SK-N-SH (cell line): ENCODE results near the gene HDLBP. TPM values are rescaled to one million over a fixed set of nuclear protein-coding genes. Genes with fewer than 3 reads are reported as not detected.

Source experiments
- CTCF ChIA-PET: fragments of 300-600, 350-600 bp; formaldehyde crosslinking; extraction: SDS; loops from one replicate; lab custom pipeline; 2021; lab: Yijun Ruan, JAX
- POLR2A ChIA-PET: fragments of 350-600 bp; sonication (Branson Sonifier 250); formaldehyde crosslinking; extraction: SDS; loops from one replicate; lab custom pipeline; 2020; ENCODE audit warnings: antibody characterized with exemption, inconsistent platforms; lab: Yijun Ruan, JAX
- DNase-seq: peaks from one replicate; pipeline ENCODE4 v3.0.0; 2012
- H2AFZ ChIP-seq: fragments of 200-600 bp; sonication (generic); 2 replicates; pipeline ENCODE4 v1.8.1; 2016; ENCODE audit warnings: antibody characterized with exemption, mild to moderate bottlenecking, low read depth
- H3F3A ChIP-seq: fragments of 200-600 bp; sonication (generic); replicated peaks from 2 replicates; pipeline ENCODE3; 2016; ENCODE audit warnings: antibody characterized with exemption, mild to moderate bottlenecking; ENCODE audit not compliant: insufficient read depth
- H3K27ac ChIP-seq, 2 experiments: fragments of 200-500 bp in 1 of 2; fragments of 200-600 bp in 1 of 2; sonication (Bioruptor generic) in 1 of 2; sonication (generic), shearing (Covaris generic) in 1 of 2; 2 replicates each; pipeline versions ENCODE4 v1.5.1 to v1.6.1; 2014 to 2016; ENCODE audit warnings: low read depth in 2 of 2, inconsistent platforms in 1 of 2, low read length in 1 of 2, mild to moderate bottlenecking in 1 of 2, mixed read lengths in 1 of 2
- H3K27me3 ChIP-seq: fragments of 200-600 bp; sonication (generic), shearing (Covaris generic); 2 replicates; pipeline ENCODE4 v1.6.1; 2016; ENCODE audit warnings: mixed run types; ENCODE audit not compliant: insufficient read depth
- H3K36me3 ChIP-seq, 2 experiments: fragments of 200-500 bp in 1 of 2; fragments of 200-600 bp in 1 of 2; sonication (Bioruptor generic) in 1 of 2; sonication (generic) in 1 of 2; replicated peaks in 1 of 2; 2 replicates each; pipeline versions ENCODE3 to v1.5.1; 2014 to 2016; ENCODE audit warnings: low read length in 1 of 2, mild to moderate bottlenecking in 1 of 2; ENCODE audit not compliant: insufficient read depth in 2 of 2, control insufficient read depth in 1 of 2
- H3K4me1 ChIP-seq, 2 experiments: fragments of 200-500 bp in 1 of 2; fragments of 200-600 bp in 1 of 2; sonication (Bioruptor generic) in 1 of 2; sonication (generic), shearing (Covaris generic) in 1 of 2; 2 replicates each; pipeline versions ENCODE4 v1.5.1 to v1.6.1; 2014 to 2016; ENCODE audit warnings: low read depth in 1 of 2, low read length in 1 of 2, mixed run types in 1 of 2; ENCODE audit not compliant: insufficient read depth in 2 of 2, control insufficient read depth in 1 of 2
- H3K4me2 ChIP-seq: fragments of 200-600 bp; sonication (generic), shearing (Covaris generic); 2 replicates; pipeline ENCODE4 v1.6.1; 2017; ENCODE audit warnings: mixed run types
- H3K4me3 ChIP-seq, 2 experiments: fragments of 200-500 bp in 1 of 2; fragments of 200-600 bp in 1 of 2; sonication (Bioruptor generic) in 1 of 2; sonication (generic), shearing (Covaris generic) in 1 of 2; 2 replicates each; pipeline versions ENCODE4 v1.5.1 to v1.8.1; 2014 to 2016; ENCODE audit warnings: low read depth in 2 of 2, inconsistent platforms in 1 of 2, low read length in 1 of 2, mild to moderate bottlenecking in 1 of 2, mixed read lengths in 1 of 2, moderate library complexity in 1 of 2
- H3K79me2 ChIP-seq: fragments of 200-600 bp; sonication (generic); 2 replicates; pipeline ENCODE4 v1.8.1; 2017; ENCODE audit warnings: mild to moderate bottlenecking; ENCODE audit not compliant: insufficient read depth
- H3K9ac ChIP-seq: fragments of 200-600 bp; sonication (generic); 2 replicates; pipeline ENCODE4 v1.6.1; 2017; ENCODE audit warnings: mixed run types
- H3K9me2 ChIP-seq: fragments of 200-600 bp; sonication (generic); 2 replicates; pipeline ENCODE4 v1.6.1; 2017; ENCODE audit warnings: mixed run types
- H3K9me3 ChIP-seq: fragments of 200-600 bp; sonication (generic); 2 replicates; pipeline ENCODE4 v1.6.1; 2017; ENCODE audit warnings: mixed run types, mild to moderate bottlenecking, moderate library complexity
- H4K20me1 ChIP-seq: fragments of 200-600 bp; sonication (generic); 2 replicates; pipeline ENCODE4 v1.6.1; 2017; ENCODE audit warnings: mild to moderate bottlenecking, mixed run types; ENCODE audit not compliant: insufficient read depth
- EP300 ChIP-seq, 2 experiments: IDR thresholded peaks; 2 replicates each; pipeline versions ENCODE4 v1.4.0 to v1.6.1; 2012; ENCODE audit warnings: borderline replicate concordance in 1 of 2, low read depth in 1 of 2, low read length in 1 of 2
- EZH2phosphoT487 ChIP-seq: fragments of 200-600 bp; sonication (generic); IDR thresholded peaks from 2 replicates; pipeline ENCODE4 v1.6.1; 2017; ENCODE audit warnings: low read depth, mixed run types, mild to moderate bottlenecking, antibody characterized with exemption, moderate library complexity, borderline replicate concordance
- FOSL2 ChIP-seq: IDR thresholded peaks from 2 replicates; pipeline ENCODE4 v1.4.0; 2012; ENCODE audit warnings: low read depth, mild to moderate bottlenecking, moderate library complexity, borderline replicate concordance
- FOXJ3 ChIP-seq: sonication (generic); formaldehyde crosslinking; IDR thresholded peaks from 2 replicates; pipeline ENCODE4 v1.5.1; 2020; ENCODE audit warnings: mild to moderate bottlenecking, missing genetic modification reagents
- FOXM1 ChIP-seq: IDR thresholded peaks from 2 replicates; pipeline ENCODE4 v1.4.0; 2012; ENCODE audit warnings: low read depth, mild to moderate bottlenecking
- GABPA ChIP-seq: IDR thresholded peaks from 2 replicates; pipeline ENCODE4 v1.4.0; 2012; ENCODE audit warnings: low read depth, mild to moderate bottlenecking
- GATA2 ChIP-seq: sonication (generic); formaldehyde crosslinking; IDR thresholded peaks from 2 replicates; pipeline ENCODE4 v1.5.0; 2020; ENCODE audit warnings: mild to moderate bottlenecking, missing genetic modification reagents
- MEF2A ChIP-seq: IDR thresholded peaks from 2 replicates; pipeline ENCODE4 v1.4.0; 2012; ENCODE audit warnings: low read depth, borderline replicate concordance
- MXI1 ChIP-seq: IDR thresholded peaks from 2 replicates; pipeline ENCODE4 v1.6.1; 2012; ENCODE audit warnings: mild to moderate bottlenecking, low read depth, low read length, improper control_type of control experiment
- NFIC ChIP-seq: IDR thresholded peaks from 2 replicates; pipeline ENCODE4 v1.4.0; 2012; ENCODE audit warnings: borderline replicate concordance
- RXRA ChIP-seq: IDR thresholded peaks from 2 replicates; pipeline ENCODE4 v1.4.0; 2012; ENCODE audit warnings: low read depth, mild to moderate bottlenecking, borderline replicate concordance
- SIN3A ChIP-seq: IDR thresholded peaks from 2 replicates; pipeline ENCODE4 v1.6.1; 2012; ENCODE audit warnings: low read depth, mild to moderate bottlenecking, low read length, moderate library complexity, borderline replicate concordance
- TEAD4 ChIP-seq: IDR thresholded peaks from 2 replicates; pipeline ENCODE4 v1.4.0; 2012; ENCODE audit warnings: mild to moderate bottlenecking, borderline replicate concordance; ENCODE audit not compliant: insufficient read depth
- WGBS: methylation state at CpG from one replicate; pipeline ENCODE4 v1.1.6; 2017; ENCODE audit warnings: low lambda C conversion rate; 5-methylcytosine and 5-hydroxymethylcytosine counted together
- polyA plus RNA-seq, 3 experiments: library from polyadenylated mRNA; depleted of rRNA; stranded (reverse); fragments of >200 nt; gene quantifications; 2 replicates each; pipeline ENCODE4 v1.2.3, GENCODE V29; 2012
- TF ChIP-seq, protein P1 (sequence below): IDR thresholded peaks from 2 replicates; pipeline ENCODE4 v1.4.0; 2012; ENCODE audit warnings: low read depth
- TF ChIP-seq, protein P2 (sequence below): fragments of 200-600 bp; sonication (generic); IDR thresholded peaks from 2 replicates; pipeline ENCODE4 v1.6.1; 2017; ENCODE audit warnings: antibody characterized with exemption, mild to moderate bottlenecking, moderate library complexity

Gene HDLBP
- polyA plus RNA-seq, 1 of the 3 experiments (the other 2 are of a cell fraction) = 263 TPM

DNA sequence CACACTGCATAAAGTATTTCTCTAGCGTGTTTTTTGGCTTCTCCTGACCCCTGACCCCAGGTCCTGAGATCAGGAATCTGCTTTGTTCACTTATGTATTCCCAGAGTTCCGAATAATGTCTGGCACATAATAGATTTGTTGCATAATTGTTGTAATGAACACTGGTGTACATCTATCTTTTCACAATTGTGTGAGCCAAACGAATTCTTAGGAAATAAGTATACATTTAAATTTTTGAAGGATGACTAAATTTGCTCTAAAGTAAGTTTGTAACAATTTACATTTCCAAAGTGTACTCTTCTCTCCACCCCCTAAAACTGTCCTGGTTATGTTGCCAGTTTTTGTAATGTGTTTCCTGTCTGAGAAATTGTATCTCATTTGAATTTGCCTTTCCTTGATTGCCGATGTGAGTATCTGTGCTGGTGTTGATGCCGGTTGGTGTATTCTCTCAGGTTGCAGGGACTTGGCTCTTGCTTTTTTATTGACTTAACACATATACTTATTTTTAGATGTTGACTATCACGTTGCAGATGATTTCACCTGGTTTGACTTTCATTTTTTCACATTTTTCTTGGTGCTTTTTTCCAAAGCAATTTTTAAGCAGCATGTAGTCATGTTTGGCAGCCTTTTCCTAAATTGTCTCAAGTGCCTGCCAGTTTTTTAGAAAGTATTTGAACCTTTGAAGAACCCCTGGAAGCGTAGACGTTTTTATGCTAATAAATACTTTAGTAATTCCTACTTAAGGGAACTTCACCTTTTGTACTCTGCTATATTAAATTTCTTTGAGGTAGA lies 24.6 kb upstream of the HDLBP start:
- H4K20me1 ChIP-seq = peaks cover 45% of the 10 kb centered on the region
- no peak overlapping the region for H3K27ac ChIP-seq
- H3K9me3 ChIP-seq = no peaks in the 10 kb centered on the region
- no peaks in the 10 kb centered on the region for H3K9me2 ChIP-seq
- no peak overlapping the region for H3K4me2 ChIP-seq
- H3K4me3 ChIP-seq = no peak overlapping the region
- no peaks in the 10 kb centered on the region for H3K27me3 ChIP-seq
- no peak overlapping the region for H3K9ac ChIP-seq
- 85% methylated on average over 8 of the region's 8 CpGs for WGBS
- TF ChIP-seq NFIC (no peak), MXI1 (no peak), TEAD4 (no peak), SIN3A (no peak)
- no peaks in the 10 kb centered on the region for H3K4me1 ChIP-seq
- H3K36me3 ChIP-seq = peaks cover 79 to 82% of the 10 kb centered on the region in 2 experiments
- no peak overlapping the region for H2AFZ ChIP-seq
- DNase-seq = no peak
- POLR2A ChIA-PET = no interaction called here
- CTCF ChIA-PET = no interaction called here
- peaks cover 6% of the 10 kb centered on the region for H3F3A ChIP-seq
- H3K79me2 ChIP-seq = peaks cover 64% of the 10 kb centered on the region

DNA sequence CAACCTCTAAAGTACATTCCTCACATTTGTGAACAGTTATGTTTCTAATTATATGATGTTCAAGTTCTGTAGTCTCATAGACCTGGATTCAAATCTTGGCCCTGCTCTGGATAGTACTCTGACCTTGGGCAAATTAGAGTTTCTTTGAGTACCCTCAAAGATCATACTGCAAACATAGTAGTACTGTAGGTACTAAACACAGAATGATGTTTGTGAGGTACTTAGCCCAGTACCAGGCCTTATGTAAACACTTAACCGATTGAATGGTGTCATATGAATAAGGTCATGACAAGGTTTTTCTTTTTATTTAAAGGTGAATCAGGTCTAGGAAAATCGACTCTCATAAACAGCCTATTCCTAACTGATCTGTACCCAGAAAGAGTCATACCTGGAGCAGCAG lies 19.3 kb upstream of the HDLBP start:
- no peak for DNase-seq
- H2AFZ ChIP-seq = no peak overlapping the region
- H3K27ac ChIP-seq = no peak overlapping the region
- peaks cover 19% of the 10 kb centered on the region; the same call in 1 of the 2 replicates for H4K20me1 ChIP-seq
- no peaks in the 10 kb centered on the region for H3K27me3 ChIP-seq
- WGBS = 71% methylated on average over 2 of the region's 2 CpGs
- no peak overlapping the region for H3K4me3 ChIP-seq
- H3F3A ChIP-seq = no peaks in the 10 kb centered on the region
- H3K9ac ChIP-seq = no peak overlapping the region
- peaks cover 86% of the 10 kb centered on the region for H3K79me2 ChIP-seq
- no peak overlapping the region for H3K4me2 ChIP-seq
- H3K9me2 ChIP-seq = no peaks in the 10 kb centered on the region
- ChIA-PET POLR2A (no interaction called here), CTCF (no interaction called here)
- peaks cover 64 to 66% of the 10 kb centered on the region in 2 experiments for H3K36me3 ChIP-seq
- TF ChIP-seq FOXJ3 (no peak), EZH2phosphoT487 (no peak), MXI1 (no peak), MEF2A (no peak), GATA2 (CRISPR knock-in tag) (no peak), FOSL2 (no peak), EP300 (IDR thresholded peaks at IDR 0.05; ENCODE audit: borderline replicate concordance in 1 of 2, low read depth in 1 of 2, low read length in 1 of 2) (no peak), NFIC (no peak), GABPA (no peak), RXRA (no peak), FOXM1 (no peak)
- TF ChIP-seq, protein P1, sequence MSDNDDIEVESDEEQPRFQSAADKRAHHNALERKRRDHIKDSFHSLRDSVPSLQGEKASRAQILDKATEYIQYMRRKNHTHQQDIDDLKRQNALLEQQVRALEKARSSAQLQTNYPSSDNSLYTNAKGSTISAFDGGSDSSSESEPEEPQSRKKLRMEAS = no peak
- TF ChIP-seq, protein P2, sequence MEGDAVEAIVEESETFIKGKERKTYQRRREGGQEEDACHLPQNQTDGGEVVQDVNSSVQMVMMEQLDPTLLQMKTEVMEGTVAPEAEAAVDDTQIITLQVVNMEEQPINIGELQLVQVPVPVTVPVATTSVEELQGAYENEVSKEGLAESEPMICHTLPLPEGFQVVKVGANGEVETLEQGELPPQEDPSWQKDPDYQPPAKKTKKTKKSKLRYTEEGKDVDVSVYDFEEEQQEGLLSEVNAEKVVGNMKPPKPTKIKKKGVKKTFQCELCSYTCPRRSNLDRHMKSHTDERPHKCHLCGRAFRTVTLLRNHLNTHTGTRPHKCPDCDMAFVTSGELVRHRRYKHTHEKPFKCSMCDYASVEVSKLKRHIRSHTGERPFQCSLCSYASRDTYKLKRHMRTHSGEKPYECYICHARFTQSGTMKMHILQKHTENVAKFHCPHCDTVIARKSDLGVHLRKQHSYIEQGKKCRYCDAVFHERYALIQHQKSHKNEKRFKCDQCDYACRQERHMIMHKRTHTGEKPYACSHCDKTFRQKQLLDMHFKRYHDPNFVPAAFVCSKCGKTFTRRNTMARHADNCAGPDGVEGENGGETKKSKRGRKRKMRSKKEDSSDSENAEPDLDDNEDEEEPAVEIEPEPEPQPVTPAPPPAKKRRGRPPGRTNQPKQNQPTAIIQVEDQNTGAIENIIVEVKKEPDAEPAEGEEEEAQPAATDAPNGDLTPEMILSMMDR = no peak
- H3K9me3 ChIP-seq = no peaks in the 10 kb centered on the region
- H3K4me1 ChIP-seq = no peaks in the 10 kb centered on the region
